GM21619 (cell line): Measurements from ENCODE around the gene MFAP5.
"Not testable (repeated sequence)": the region's sequence is repeated elsewhere in the genome, so short reads cannot be mapped to it uniquely, and the experiment has no call there.

Experiments
- ATAC-seq: cut with Tn5 transposase; IDR thresholded peaks from one replicate; pipeline ENCODE4 v1.9.1; 2021; ENCODE audit not compliant: unreplicated experiment

Gene MFAP5

DNA sequence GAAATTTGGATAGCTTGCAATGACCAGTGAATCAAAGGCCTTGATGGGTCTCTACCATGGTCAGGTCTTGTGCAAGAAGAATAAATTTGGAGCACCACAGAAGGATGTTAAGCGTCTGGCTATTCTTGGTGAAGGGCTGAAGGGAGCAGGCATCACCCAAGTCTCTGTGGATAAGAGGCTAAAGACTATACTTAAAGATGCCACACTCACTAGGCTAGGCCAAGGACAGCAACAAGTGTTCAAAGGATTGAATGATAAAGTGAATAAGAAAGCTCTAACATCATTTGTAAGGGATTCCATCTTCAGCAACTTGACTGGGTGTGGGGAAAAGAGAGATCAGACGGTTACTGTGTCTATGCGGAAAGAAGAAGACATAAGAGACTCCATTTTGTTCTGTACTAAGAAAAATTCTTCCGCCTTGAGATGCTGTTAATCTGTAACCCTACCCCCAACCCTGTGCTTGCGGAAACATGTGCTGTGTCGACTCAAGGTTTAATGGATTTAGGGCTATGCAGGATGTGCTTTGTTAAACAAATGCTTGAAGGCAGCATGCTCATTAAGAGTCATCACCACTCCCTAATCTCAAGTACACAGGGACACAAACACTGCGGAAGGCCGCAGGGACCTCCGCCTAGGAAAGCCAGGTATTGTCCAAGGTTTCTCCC is 27.2 kb downstream of the MFAP5 start:
- not testable (repeated sequence) for ATAC-seq

DNA sequence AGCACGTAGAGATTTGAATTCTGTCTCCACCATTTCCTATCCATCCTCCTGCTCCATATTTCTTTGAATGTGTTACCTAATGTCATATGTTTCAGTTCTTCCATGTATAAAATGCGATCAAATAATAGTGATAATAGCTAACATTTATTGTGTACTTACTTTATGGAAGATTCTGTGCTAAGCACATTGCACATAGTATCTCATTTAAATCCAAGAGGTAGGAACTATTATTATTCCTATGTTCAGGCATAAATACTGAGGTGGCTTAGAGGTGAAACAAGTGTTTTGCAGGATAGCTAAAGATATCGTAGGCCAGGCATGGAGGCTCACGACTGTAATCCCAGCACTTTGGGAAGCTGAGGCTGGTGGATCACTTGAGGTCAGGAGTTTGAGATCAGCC is 32.5 kb downstream of the MFAP5 start:
- no peak for ATAC-seq

DNA sequence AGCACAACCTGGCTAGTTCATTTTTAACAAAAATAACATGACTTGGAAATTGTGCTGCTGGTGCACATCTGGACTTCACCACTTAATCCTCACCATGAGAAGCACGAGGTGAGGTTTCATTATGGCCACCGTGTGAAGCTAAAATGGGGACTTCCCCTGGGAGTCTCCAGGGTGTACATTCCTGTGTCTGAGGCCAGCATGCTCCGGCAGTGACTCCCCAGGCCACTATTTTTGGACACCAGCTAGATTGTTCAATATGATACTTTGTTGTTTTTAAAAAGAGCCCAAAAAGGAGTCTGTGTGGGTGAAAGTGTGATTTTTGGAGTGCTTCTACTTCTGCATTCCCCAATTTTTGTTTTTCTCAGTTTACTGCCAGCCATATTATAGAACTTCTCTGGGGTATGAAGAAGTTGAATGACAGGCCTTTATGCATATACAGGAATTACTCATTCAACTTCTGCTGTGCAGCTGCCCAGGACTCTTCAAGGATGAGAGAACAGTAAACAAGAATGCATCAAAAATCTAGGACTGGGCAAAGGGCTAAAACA is 33.1 kb downstream of the MFAP5 start:
- ATAC-seq, result peak; percentile 95

DNA sequence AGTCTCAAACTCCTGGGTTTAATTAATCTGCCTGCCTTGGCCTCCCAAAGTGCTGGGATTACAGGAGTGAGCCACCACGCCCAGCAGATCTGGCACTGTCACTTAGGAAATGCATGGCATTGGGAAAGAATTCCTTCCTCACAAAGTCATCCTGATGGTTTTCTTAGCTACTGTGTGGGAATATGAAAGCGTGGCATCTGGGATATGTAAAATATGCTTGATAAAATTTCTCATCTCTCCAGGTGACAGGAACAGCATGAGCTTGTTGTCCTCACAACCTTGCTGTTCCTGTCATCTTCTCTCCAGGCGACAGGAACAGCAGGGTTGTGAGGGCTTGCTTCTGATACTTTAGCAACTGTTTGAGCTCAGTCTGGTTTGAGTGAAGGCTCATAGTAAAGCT is 33.9 kb downstream of the MFAP5 start:
- no peak for ATAC-seq

DNA sequence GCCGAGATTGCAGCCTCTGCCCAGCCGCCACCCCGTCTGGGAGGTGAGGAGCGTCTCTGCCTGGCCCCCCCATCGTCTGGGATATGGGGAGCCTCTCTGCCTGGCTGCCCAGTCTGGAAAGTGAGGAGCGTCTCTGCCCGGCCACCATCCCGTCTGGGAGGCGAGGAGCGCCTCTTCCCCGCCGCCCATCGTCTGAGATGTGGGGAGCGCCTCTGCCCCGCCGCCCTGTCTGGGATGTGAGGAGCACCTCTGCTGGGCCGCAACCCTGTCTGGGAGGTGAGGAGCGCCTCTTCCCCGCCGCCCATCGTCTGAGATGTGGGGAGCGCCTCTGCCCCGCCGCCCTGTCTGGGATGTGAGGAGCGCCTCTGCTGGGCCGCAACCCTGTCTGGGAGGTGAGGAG is 37.9 kb downstream of the MFAP5 start:
- ATAC-seq, result not testable (repeated sequence)

DNA sequence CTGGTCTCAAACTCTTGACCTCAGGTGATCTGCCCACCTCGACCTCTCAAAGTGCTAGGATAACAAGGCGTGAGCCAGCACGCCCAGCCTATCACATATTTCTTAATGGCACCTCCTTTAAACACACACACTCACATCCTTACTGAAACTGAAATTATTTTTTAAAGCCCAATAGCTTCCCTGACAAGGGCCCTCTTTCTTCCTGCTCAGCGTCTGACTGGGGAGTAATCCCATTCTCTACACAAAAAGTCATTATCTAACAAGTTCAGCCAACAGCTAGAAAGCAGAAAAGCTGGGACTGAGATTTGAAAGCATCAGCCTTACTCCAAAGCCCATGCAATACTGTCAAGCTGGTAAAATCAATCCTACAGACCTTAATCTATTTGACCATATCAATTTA is 40.0 kb downstream of the MFAP5 start:
- no peak for ATAC-seq

DNA sequence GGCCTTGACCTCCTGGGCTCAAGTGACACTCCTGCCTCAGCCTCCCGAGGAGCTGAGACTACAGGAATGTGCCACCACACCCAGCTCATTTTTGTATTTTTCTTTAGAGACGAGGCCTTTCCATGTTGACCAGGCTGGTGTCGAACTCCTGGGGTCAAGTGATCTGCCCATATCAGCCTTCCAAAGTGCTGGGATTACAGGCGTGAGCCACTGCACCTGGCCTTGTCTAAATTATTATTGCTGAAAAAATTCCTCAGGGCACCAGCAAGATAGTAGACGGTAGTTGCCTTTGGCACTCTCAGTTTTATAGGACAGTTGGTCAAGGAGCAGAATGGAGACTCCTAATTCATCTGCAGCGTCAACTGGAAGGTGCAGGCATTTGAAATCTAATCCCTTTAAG is 47.4 kb downstream of the MFAP5 start:
- ATAC-seq, result no peak

DNA sequence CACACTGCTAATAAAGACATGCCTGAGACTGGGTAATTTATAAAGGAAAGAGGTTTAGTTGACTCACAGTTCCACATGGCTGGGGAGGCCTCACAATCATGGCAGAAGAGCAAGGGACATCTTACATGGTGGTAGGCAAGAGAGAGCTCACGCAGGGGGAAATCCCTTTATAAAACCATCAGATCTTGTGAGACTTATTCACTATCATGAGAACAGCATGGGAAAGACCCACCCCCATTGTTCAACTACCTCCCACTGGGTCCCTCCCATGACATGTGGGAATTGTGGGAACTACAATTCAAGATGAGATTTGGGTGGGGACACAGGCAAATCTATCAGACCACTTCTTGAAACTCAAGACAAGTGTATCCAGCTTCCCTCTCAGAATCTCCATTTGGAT is 48.7 kb downstream of the MFAP5 start:
- not testable (repeated sequence) for ATAC-seq

DNA sequence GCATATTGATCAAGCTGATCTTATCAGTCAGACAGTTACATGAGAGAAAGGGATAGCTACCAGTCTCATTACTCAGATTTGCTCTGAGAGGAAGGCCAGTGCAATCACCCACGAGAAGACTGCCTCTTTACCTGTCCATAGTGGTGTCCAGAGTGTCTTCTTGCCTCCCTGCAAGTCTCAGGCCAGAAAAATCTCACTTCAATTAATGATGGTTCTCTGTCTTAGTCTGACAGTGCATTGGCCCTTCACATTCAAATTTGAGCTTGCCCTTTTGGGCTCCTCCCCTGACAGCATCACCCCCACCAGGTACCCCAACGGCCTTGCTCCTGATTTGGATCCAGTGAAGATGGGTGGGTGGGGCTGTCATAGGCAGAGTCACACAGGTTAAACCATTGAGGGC is 50.0 kb downstream of the MFAP5 start, which contains the start of gene AICDA:
AICDA (minus strand) TSS at position 231 of the 400 bp plus-strand sequence; CDS start at position 139, 92 bp downstream.
- no peak for ATAC-seq

DNA sequence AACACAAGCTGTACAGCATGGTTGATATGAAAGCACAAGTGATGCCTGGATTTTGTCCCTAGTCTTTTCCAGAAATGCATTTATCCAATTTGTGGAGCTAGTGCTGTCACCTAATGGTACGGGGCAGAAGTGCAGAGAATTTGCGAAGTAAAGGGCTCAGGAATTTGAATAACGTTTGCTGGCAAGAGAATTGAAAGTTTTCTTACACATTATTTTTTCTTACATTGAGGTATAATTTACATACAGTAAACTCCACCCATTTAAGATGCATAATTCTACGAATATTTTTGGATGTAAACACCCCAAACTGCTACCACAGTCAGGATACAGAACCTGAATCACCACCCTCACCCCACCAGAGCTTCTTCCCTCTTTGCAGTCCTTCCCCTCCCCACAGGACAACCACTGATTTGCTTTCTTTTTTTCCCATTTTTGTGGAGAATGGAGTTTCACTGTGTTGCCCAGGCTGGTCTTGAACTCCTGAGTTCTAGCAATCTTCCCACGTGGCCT is 53.5 kb downstream of the MFAP5 start:
- ATAC-seq, result no peak

DNA sequence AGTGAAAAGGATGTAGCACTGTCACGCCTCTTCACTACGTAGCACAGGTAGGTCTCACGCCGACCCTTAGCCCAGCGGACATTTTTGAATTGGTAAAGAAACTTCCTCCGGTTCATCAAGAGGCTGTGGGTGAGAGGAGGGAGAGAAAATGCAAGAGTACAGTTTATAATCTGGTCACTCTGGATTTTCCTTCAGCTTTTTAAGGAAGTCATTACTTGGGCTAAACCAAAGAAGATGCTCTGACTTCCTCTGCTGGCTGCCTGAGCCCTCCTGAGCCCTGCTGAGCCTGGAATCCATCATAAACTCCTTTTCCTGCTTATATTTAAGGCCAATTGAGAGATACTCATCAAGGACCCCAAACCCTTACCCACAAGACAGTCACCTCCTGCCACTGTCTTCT is 55.7 kb downstream of the MFAP5 start:
- no peak for ATAC-seq

DNA sequence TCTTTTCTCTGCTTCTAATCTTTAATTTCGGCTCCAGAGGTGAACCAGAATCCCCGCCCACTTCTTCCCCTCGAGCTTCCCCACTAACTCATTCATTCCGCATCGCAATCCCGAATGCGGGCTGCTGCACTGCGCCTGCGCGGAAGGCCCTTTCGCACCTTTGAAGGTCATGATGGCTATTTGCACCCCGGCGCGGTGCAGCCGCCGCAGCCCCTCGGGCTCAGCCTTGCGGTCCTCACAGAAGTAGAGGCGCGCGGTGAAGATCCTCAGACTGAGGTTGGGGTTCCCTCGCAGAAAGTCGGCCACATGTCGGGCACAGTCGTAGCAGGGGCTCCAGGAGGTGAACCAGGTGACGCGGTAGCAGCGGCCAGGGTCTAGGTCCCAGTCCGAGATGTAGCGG is 57.6 kb downstream of the MFAP5 start:
- ATAC-seq, result no peak

DNA sequence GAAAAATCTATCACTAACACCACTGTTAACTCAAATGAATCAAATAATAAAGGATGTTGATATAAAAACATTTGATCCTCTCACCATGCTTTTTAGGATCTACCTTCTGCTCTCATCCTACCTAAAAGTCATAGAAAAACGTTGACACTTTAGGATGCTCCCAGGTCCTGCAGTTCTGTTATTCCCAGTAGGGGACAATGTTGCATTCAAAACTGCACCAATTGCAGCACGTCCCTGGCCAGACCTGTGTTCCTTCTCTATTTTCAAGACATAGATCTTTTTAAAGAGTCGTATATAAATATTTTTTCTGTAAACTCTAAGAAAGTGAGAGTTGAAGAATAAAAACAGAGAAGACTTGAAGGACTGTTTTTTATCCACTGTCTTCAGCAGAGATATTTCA is 58.8 kb downstream of the MFAP5 start:
- no peak for ATAC-seq

DNA sequence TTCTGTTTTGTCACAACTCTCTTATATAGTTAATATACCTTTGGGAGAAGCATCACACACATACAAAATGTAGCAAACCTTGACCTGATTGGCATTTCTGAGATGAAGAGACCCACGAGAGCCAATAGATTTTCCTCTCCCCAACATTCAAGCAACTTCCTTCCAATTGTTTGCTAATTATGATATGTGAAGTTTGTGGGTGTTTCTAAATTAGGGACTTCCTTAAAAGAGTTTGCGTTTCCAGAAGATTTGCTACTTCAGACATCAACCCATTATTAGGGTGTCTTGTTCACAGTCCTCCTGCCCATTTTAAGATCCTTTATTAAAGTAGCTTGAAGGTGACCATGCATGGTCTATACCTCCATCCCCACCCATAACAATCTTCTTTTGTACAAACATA is 59.3 kb downstream of the MFAP5 start:
- ATAC-seq, result no peak

DNA sequence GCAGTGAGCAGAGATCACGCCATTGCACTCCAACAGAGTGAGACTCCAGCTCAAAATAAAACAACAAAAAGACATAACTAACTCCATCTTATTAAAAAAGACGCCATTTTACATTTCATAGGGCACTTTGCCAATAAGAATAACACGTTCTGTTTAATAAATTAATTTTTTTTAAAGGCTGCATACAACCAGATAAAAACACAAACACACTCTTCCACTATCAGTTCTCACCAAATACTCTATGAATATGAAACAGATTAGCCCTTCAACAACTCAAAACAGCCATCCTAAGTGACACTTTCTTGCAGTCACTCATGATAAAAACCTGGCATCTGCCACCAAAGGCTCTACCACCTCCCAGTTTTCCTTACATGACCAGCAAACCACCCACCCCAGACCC is 66.1 kb downstream of the MFAP5 start:
- no peak for ATAC-seq
